HepG2 (cell line): ENCODE measurements around the gene CEP162. TPM values are rescaled to one million over a fixed set of nuclear protein-coding genes. Genes with fewer than 3 reads are reported as not detected.

ENCODE experiments used
- ATAC-seq: fragments of 200-7000 bp; cut with Tn5 transposase; 3 replicates; pipeline ENCODE4 v1.9.1; 2020; ENCODE audit warnings: mild to moderate bottlenecking, moderate library complexity
- BruUV-seq: library from RNA; stranded (reverse); fragments of 400-500 nt; replicated peaks from 2 replicates; lab custom pipeline; 2021; lab: Mats Ljungman, UMichigan
- CTCF ChIA-PET: fragments of 300-600 bp; formaldehyde crosslinking; extraction: SDS; loops from one replicate; lab custom pipeline; 2021; ENCODE audit warnings: low total read pairs, inconsistent platforms, low intra/inter-chr PET ratio; lab: Yijun Ruan, JAX
- POLR2A ChIA-PET: fragments of 350-600 bp; sonication (Branson Sonifier 250); formaldehyde crosslinking; loops from one replicate; lab custom pipeline; 2020; ENCODE audit warnings: antibody characterized with exemption, inconsistent platforms; lab: Yijun Ruan, JAX
- DNase-seq: peaks from one replicate; pipeline ENCODE4 v3.0.0-alpha.2; 2015; ENCODE audit warnings: low spot score
- FAIRE-seq: peaks from 3 replicates; lab custom pipeline; 2011; peaks lifted over from hg19 to GRCh38; lab: Jason Lieb, UNC
- H2AFZ ChIP-seq: one replicate; pipeline ENCODE4 v1.6.1; 2011; ENCODE audit warnings: low read length, inconsistent platforms
- H3K27ac ChIP-seq: fragments of 300-600 bp; 3 replicates; pipeline ENCODE4 v1.8.0; 2011; ENCODE audit warnings: mixed run types, mild to moderate bottlenecking, mixed read lengths, low read length, inconsistent platforms; ENCODE audit not compliant: insufficient read depth; ENCODE audit errors: extremely low read length
- H3K27me3 ChIP-seq, 2 experiments: fragments of 200-600 bp in 1 of 2; 2 replicates in 1 of 2; 3 replicates in 1 of 2; pipeline versions ENCODE4 v1.6.0 to v1.8.0; 2011; ENCODE audit warnings: low read length in 2 of 2, mild to moderate bottlenecking in 2 of 2, moderate library complexity in 2 of 2, inconsistent platforms in 1 of 2; ENCODE audit not compliant: insufficient read depth in 2 of 2, control insufficient read depth in 1 of 2
- H3K36me3 ChIP-seq, 2 experiments: fragments of 200-600 bp in 1 of 2; replicated peaks in 1 of 2; 2 replicates in 1 of 2; 3 replicates in 1 of 2; pipeline versions ENCODE4 v1.5.1 to v1.8.0; 2011; ENCODE audit warnings: low read length in 2 of 2, inconsistent platforms in 1 of 2; ENCODE audit not compliant: insufficient read depth in 2 of 2, control insufficient read depth in 1 of 2
- H3K4me1 ChIP-seq: 2 replicates; pipeline ENCODE4 v1.5.1; 2012; ENCODE audit warnings: low read length, inconsistent platforms; ENCODE audit not compliant: insufficient read depth
- H3K4me2 ChIP-seq: 2 replicates; pipeline ENCODE4 v1.6.0; 2011; ENCODE audit warnings: low read depth, low read length, inconsistent platforms
- H3K4me3 ChIP-seq, 3 experiments: fragments of 200-600 bp in 1 of 3; sonication (generic), shearing (Covaris generic) in 1 of 3; replicated peaks in 1 of 3; 2 replicates each; pipeline ENCODE4 v1.5.1; 2011 to 2016; ENCODE audit warnings: low read length in 3 of 3, inconsistent platforms in 2 of 3, low read depth in 2 of 3, mild to moderate bottlenecking in 2 of 3, control low read depth in 1 of 3, mixed read lengths in 1 of 3; ENCODE audit not compliant: insufficient read depth in 1 of 3
- H3K79me2 ChIP-seq: one replicate; pipeline ENCODE4 v1.6.1; 2011; ENCODE audit warnings: low read length, inconsistent platforms; ENCODE audit not compliant: insufficient read depth
- H3K9ac ChIP-seq: 2 replicates; pipeline ENCODE4 v1.6.0; 2011; ENCODE audit warnings: mild to moderate bottlenecking, low read depth, low read length, inconsistent platforms; ENCODE audit not compliant: insufficient read depth
- H3K9me3 ChIP-seq: 2 replicates; pipeline ENCODE4 v1.5.1; 2012; ENCODE audit warnings: mild to moderate bottlenecking, low read length
- H4K20me1 ChIP-seq: 2 replicates; pipeline ENCODE4 v1.6.0; 2011; ENCODE audit warnings: inconsistent platforms, mild to moderate bottlenecking, low read length, moderate library complexity; ENCODE audit not compliant: insufficient read depth
- ZNF567 ChIP-seq: sonication (generic); formaldehyde crosslinking; IDR thresholded peaks from 2 replicates; pipeline ENCODE4 v1.8.1; 2023; ENCODE audit warnings: mild to moderate bottlenecking, missing genetic modification reagents, borderline replicate concordance
- WGBS: methylation state at CpG from one replicate; pipeline ENCODE4 v1.1.6; 2017; ENCODE audit warnings: low lambda C conversion rate; 5-methylcytosine and 5-hydroxymethylcytosine counted together
- in situ Hi-C: cut with HindIII; loops from 2 replicates; pipeline ENCODE4 v1.10.0; 2017; ENCODE audit warnings: low pct_unique_long_range_greater_than_20kb; ENCODE audit not compliant: extremely low pct_ligation_motif_present
- intact Hi-C: fragments of 100-400 bp; cut with micrococcal nuclease; formaldehyde crosslinking; loops from one replicate; pipeline ENCODE4 v1.10.0; 2022; ENCODE audit not compliant: unreplicated experiment
- polyA plus RNA-seq, 8 experiments: library from polyadenylated mRNA; depleted of rRNA in 3 of 8; stranded (reverse) in 7 of 8; unstranded in 1 of 8; fragments of >200 nt; fragmentation: Illumina TruSeq in 4 of 8; extraction: Trizol in 4 of 8; gene quantifications; 2 replicates each; pipeline versions ENCODE4 v1.2.1 to v1.2.3, GENCODE V29; 2011 to 2016; ENCODE audit warnings: low read depth in 4 of 8, missing spikeins in 1 of 8, mixed read lengths in 1 of 8; ENCODE audit not compliant: insufficient read depth in 1 of 8
- total RNA-seq, 5 experiments: library from RNA; depleted of rRNA; stranded (reverse); fragments of >200 nt; fragmentation: Illumina TruSeq; extraction: Trizol; gene quantifications; 2 replicates each; pipeline ENCODE4 v1.2.3, GENCODE V29; 2016; ENCODE audit warnings: low read depth in 1 of 5
- TF ChIP-seq, protein P1 (sequence below), 2 experiments: fragments of 450-650 bp in 1 of 2; sonication (generic) in 1 of 2; formaldehyde crosslinking in 1 of 2; IDR thresholded peaks; 2 replicates each; pipeline versions ENCODE4 v1.6.1 to v1.8.0; 2016 to 2022; ENCODE audit warnings: antibody characterized with exemption in 1 of 2, mild to moderate bottlenecking in 1 of 2, missing genetic modification reagents in 1 of 2

Gene CEP162
- total and polyA plus RNA-seq, 2 of the 13 experiments (the other 11 are each of a cell fraction or from before 2014, with no cell fraction given): 0.50 to 7.9 TPM

DNA sequence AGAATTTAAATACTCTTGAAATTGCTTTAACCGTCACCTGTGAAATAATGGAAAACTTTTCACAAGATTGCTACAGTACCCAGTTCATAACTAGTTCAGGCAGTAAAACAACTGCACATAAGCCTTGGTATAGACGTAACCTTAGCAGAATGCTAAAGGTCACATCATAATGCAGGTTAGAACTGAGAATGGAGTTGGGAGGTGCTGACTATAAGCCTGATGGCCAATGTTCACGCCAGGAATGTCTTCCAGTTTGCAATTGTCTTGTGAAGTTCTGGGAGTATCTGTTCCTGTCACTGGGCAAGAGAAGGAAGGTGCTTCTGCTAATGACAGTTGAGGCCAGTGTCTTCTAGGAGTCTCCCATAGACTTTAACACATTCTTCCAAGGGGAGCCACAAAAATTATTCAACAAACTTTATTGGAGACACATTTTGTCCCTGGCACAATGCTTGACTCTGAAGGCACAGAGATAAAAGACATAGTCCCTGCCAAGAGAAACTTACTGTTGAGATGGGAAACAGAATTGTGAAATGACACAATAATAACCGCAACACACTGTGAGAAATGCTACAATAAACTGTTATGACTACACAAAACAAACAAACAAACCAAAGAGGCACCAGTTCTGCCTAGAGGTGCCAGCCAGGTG lies 24.6 kb upstream of the CEP162 start:
- no peak for ATAC-seq

More for the DNA sequence above, 24.6 kb upstream of the CEP162 start:
- Histone ChIP-seq H3K27ac (no peak overlapping the region), H3K4me1 (peaks cover 12% of the 10 kb centered on the region), H4K20me1 (no peaks in the 10 kb centered on the region), H3K9ac (no peak overlapping the region), H3K4me3 (no peak overlapping the region), H3K79me2 (no peaks in the 10 kb centered on the region), H3K36me3 (no peaks in the 10 kb centered on the region), H3K27me3 (no peaks in the 10 kb centered on the region), H3K4me2 (no peak overlapping the region), H3K9me3 (no peaks in the 10 kb centered on the region), H2AFZ (no peak overlapping the region)
- FAIRE-seq: no peak
- in situ Hi-C loops (no loop called here), intact Hi-C loops (no loop called here)
- ChIA-PET CTCF (no interaction called here), POLR2A (no interaction called here)
- no TSS peak for BruUV-seq
- TF ChIP-seq, protein P1, sequence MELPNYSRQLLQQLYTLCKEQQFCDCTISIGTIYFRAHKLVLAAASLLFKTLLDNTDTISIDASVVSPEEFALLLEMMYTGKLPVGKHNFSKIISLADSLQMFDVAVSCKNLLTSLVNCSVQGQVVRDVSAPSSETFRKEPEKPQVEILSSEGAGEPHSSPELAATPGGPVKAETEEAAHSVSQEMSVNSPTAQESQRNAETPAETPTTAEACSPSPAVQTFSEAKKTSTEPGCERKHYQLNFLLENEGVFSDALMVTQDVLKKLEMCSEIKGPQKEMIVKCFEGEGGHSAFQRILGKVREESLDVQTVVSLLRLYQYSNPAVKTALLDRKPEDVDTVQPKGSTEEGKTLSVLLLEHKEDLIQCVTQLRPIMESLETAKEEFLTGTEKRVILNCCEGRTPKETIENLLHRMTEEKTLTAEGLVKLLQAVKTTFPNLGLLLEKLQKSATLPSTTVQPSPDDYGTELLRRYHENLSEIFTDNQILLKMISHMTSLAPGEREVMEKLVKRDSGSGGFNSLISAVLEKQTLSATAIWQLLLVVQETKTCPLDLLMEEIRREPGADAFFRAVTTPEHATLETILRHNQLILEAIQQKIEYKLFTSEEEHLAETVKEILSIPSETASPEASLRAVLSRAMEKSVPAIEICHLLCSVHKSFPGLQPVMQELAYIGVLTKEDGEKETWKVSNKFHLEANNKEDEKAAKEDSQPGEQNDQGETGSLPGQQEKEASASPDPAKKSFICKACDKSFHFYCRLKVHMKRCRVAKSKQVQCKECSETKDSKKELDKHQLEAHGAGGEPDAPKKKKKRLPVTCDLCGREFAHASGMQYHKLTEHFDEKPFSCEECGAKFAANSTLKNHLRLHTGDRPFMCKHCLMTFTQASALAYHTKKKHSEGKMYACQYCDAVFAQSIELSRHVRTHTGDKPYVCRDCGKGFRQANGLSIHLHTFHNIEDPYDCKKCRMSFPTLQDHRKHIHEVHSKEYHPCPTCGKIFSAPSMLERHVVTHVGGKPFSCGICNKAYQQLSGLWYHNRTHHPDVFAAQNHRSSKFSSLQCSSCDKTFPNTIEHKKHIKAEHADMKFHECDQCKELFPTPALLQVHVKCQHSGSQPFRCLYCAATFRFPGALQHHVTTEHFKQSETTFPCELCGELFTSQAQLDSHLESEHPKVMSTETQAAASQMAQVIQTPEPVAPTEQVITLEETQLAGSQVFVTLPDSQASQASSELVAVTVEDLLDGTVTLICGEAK (IDR thresholded peaks at IDR 0.05): 0 out of 2 replicates have a peak, but pooled peaks have one; percentile 8
- TF ChIP-seq, protein P1 (CRISPR knock-in tag; IDR thresholded peaks at IDR 0.05): peak; percentile 92
- no peak for TF ChIP-seq ZNF567 (CRISPR knock-in tag)
- no peak for DNase-seq
- 25% methylated on average over 4 of the region's 4 CpGs for WGBS
